Measurements from ENCODE around the gene SDR42E2. TPM values are rescaled to one million over a fixed set of nuclear protein-coding genes. Genes with fewer than 3 reads are reported as not detected.

SDR42E2 gene
- total and polyA plus RNA-seq, 10 of the 15 experiments (the other 5 are each of a cell fraction or from before 2014, with no cell fraction given), result 0.01 to 0.09 (median 0.08) TPM; not detected in 4

DNA sequence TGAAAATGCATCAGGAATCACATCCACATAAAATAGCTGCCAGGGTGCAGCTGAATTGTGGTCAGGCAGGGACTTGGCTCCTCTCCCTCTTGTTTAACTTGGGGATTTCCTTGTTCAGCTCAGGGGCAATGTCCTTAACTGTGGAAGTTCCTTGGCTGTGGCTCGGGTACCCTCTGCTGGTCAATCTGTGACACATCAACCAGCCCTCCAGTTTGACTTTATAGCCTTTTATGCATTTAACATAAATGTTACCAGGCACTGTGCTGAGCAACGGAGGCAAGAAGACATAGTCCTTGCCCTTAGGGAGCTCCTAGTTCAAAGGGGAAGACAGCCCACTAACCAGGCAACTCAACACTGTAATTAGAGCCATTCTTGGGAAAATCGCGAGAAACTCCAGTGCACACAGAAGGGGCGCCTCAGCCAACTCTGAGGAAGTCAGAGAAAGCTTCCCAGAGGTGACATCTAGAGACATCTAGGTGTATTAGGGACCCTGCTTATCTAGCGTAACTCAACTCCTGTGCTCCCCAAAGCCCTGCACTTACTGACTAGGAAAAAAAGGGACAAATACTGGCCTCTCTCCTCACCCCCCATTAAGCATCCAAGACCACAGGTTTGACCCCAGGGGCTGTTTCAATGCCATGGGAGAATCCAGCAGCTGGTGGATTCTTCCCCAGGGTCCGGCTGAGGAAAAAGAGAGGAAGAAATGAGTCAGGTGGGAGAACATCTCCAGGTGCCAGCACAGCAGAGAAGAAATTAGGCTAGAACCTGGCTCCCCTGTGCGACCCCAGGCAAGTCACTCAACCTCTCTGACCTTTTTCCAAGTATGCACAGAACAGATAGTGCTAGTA, 26.5 kb downstream of the SDR42E2 start (continued):
- TF ChIP-seq, protein P1, sequence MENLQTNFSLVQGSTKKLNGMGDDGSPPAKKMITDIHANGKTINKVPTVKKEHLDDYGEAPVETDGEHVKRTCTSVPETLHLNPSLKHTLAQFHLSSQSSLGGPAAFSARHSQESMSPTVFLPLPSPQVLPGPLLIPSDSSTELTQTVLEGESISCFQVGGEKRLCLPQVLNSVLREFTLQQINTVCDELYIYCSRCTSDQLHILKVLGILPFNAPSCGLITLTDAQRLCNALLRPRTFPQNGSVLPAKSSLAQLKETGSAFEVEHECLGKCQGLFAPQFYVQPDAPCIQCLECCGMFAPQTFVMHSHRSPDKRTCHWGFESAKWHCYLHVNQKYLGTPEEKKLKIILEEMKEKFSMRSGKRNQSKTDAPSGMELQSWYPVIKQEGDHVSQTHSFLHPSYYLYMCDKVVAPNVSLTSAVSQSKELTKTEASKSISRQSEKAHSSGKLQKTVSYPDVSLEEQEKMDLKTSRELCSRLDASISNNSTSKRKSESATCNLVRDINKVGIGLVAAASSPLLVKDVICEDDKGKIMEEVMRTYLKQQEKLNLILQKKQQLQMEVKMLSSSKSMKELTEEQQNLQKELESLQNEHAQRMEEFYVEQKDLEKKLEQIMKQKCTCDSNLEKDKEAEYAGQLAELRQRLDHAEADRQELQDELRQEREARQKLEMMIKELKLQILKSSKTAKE (IDR thresholded peaks at IDR 0.05; ENCODE audit: low read depth, poor library complexity, severe bottlenecking), result peak; percentile 34
- TF ChIP-seq SMARCA5 (IDR thresholded peaks at IDR 0.05) (peak; percentile 83; the same call in 1 of the 2 replicates), CEBPB (IDR thresholded peaks at IDR 0.05; ENCODE audit: borderline replicate concordance in 1 of 2, low read depth in 2 of 2, low read length in 2 of 2) (no peak), YY1 (IDR thresholded peaks at IDR 0.05; ENCODE audit: low read depth, low read length) (0 out of 2 replicates have a peak, but pooled peaks have one; percentile 36), IRF4 (IDR thresholded peaks at IDR 0.05; ENCODE audit: low read depth, low read length) (no peak), BACH1 (IDR thresholded peaks at IDR 0.05; ENCODE audit: borderline replicate concordance) (no peak), POLR2A (IDR thresholded peaks at IDR 0.05; ENCODE audit: low read depth, low read length) (no peak), EP300 (IDR thresholded peaks at IDR 0.05; ENCODE audit: borderline replicate concordance in 1 of 2, control insufficient read depth in 1 of 2, low read depth in 2 of 2, low read length in 2 of 2) (no peak), PAX8 (IDR thresholded peaks at IDR 0.05) (no peak), SP1 (IDR thresholded peaks at IDR 0.05; ENCODE audit: low read depth, low read length) (no peak), TCF7 (IDR thresholded peaks at IDR 0.05; ENCODE audit: borderline replicate concordance) (no peak), SREBF2 (IDR thresholded peaks at IDR 0.05; ENCODE audit: low read length) (no peak), SMC3 (IDR thresholded peaks at IDR 0.05; ENCODE audit: borderline replicate concordance, low read length) (peak; percentile 69)
- TF ChIP-seq, protein P2, sequence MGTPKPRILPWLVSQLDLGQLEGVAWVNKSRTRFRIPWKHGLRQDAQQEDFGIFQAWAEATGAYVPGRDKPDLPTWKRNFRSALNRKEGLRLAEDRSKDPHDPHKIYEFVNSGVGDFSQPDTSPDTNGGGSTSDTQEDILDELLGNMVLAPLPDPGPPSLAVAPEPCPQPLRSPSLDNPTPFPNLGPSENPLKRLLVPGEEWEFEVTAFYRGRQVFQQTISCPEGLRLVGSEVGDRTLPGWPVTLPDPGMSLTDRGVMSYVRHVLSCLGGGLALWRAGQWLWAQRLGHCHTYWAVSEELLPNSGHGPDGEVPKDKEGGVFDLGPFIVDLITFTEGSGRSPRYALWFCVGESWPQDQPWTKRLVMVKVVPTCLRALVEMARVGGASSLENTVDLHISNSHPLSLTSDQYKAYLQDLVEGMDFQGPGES (IDR thresholded peaks at IDR 0.05), result no peak
- TF ChIP-seq, protein P3, sequence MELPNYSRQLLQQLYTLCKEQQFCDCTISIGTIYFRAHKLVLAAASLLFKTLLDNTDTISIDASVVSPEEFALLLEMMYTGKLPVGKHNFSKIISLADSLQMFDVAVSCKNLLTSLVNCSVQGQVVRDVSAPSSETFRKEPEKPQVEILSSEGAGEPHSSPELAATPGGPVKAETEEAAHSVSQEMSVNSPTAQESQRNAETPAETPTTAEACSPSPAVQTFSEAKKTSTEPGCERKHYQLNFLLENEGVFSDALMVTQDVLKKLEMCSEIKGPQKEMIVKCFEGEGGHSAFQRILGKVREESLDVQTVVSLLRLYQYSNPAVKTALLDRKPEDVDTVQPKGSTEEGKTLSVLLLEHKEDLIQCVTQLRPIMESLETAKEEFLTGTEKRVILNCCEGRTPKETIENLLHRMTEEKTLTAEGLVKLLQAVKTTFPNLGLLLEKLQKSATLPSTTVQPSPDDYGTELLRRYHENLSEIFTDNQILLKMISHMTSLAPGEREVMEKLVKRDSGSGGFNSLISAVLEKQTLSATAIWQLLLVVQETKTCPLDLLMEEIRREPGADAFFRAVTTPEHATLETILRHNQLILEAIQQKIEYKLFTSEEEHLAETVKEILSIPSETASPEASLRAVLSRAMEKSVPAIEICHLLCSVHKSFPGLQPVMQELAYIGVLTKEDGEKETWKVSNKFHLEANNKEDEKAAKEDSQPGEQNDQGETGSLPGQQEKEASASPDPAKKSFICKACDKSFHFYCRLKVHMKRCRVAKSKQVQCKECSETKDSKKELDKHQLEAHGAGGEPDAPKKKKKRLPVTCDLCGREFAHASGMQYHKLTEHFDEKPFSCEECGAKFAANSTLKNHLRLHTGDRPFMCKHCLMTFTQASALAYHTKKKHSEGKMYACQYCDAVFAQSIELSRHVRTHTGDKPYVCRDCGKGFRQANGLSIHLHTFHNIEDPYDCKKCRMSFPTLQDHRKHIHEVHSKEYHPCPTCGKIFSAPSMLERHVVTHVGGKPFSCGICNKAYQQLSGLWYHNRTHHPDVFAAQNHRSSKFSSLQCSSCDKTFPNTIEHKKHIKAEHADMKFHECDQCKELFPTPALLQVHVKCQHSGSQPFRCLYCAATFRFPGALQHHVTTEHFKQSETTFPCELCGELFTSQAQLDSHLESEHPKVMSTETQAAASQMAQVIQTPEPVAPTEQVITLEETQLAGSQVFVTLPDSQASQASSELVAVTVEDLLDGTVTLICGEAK (IDR thresholded peaks at IDR 0.05; ENCODE audit: borderline replicate concordance), result no peak
- TF ChIP-seq, protein P4, sequence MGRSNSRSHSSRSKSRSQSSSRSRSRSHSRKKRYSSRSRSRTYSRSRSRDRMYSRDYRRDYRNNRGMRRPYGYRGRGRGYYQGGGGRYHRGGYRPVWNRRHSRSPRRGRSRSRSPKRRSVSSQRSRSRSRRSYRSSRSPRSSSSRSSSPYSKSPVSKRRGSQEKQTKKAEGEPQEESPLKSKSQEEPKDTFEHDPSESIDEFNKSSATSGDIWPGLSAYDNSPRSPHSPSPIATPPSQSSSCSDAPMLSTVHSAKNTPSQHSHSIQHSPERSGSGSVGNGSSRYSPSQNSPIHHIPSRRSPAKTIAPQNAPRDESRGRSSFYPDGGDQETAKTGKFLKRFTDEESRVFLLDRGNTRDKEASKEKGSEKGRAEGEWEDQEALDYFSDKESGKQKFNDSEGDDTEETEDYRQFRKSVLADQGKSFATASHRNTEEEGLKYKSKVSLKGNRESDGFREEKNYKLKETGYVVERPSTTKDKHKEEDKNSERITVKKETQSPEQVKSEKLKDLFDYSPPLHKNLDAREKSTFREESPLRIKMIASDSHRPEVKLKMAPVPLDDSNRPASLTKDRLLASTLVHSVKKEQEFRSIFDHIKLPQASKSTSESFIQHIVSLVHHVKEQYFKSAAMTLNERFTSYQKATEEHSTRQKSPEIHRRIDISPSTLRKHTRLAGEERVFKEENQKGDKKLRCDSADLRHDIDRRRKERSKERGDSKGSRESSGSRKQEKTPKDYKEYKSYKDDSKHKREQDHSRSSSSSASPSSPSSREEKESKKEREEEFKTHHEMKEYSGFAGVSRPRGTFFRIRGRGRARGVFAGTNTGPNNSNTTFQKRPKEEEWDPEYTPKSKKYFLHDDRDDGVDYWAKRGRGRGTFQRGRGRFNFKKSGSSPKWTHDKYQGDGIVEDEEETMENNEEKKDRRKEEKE (IDR thresholded peaks at IDR 0.05), result no peak
- TF ChIP-seq, protein P5, sequence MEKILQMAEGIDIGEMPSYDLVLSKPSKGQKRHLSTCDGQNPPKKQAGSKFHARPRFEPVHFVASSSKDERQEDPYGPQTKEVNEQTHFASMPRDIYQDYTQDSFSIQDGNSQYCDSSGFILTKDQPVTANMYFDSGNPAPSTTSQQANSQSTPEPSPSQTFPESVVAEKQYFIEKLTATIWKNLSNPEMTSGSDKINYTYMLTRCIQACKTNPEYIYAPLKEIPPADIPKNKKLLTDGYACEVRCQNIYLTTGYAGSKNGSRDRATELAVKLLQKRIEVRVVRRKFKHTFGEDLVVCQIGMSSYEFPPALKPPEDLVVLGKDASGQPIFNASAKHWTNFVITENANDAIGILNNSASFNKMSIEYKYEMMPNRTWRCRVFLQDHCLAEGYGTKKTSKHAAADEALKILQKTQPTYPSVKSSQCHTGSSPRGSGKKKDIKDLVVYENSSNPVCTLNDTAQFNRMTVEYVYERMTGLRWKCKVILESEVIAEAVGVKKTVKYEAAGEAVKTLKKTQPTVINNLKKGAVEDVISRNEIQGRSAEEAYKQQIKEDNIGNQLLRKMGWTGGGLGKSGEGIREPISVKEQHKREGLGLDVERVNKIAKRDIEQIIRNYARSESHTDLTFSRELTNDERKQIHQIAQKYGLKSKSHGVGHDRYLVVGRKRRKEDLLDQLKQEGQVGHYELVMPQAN (conservative IDR thresholded peaks at IDR 0.05), result no peak

Data from GM12878 (cell line).